ENCODE data around the gene ABCB8.

Gene ABCB8
- long read RNA-seq, full-length matches to known transcripts, result 37 of 63 reads
- long read RNA-seq, partial matches to known transcripts, result 5 of 63 reads
- long read RNA-seq, other reads (novel, unspliced or antisense), result 21 of 63 reads

DNA sequence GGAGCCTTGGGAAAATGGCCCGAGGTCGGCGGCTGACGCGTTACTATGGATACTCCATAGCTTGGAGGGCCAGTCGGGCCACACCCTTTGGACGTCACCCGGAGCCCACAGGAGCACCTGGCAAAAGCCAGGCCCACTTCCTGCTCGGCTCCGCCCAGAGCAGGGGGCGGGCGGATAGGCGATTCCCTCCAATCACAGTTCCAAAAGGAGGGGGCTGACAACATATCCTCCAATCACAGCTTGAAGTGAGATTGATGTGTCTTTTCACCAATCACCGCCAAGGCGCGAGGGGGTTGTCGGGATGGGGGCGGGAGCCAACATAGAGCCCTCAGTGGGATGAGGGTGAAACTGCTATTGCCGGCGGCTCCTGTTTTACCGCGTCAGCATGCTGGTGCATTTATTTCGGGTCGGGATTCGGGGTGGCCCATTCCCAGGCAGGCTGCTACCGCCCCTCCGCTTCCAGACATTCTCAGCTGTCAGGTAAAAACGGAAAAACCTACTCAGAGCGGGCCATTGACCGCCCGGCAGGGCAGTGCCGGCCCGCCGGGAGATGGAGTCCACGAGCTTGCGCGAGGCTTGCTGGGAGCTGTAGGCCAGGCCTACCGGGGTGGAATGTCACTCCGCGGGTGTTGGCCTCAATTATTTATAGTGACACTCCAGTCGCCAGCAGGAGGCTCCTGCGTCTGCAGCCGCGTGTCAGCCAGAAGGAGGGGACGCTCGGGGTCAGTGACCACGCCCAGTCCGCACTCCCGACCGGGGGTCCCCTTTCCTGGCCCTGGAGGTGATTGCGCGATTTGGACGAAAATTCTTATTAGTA lies at the start of gene ABCB8:
Gene ABCB8, plus strand, starts transcription at position 320 of the 817 bp plus-strand sequence. Its CDS starts 66 bp downstream, at position 386.
- peak; percentile 98 to 99 for DNase-seq (ENCODE audit: low read depth in 1 of 2, low spot score in 1 of 2)
- no peaks in the 10 kb centered on the region for H3K27me3 ChIP-seq (ENCODE audit: insufficient read depth, poor library complexity, severe bottlenecking)
- peak within 1 kb of the TSS; percentile 71 for H3K4me3 ChIP-seq (replicated peaks; ENCODE audit: insufficient read depth, low read length)
- TF ChIP-seq, protein P1, sequence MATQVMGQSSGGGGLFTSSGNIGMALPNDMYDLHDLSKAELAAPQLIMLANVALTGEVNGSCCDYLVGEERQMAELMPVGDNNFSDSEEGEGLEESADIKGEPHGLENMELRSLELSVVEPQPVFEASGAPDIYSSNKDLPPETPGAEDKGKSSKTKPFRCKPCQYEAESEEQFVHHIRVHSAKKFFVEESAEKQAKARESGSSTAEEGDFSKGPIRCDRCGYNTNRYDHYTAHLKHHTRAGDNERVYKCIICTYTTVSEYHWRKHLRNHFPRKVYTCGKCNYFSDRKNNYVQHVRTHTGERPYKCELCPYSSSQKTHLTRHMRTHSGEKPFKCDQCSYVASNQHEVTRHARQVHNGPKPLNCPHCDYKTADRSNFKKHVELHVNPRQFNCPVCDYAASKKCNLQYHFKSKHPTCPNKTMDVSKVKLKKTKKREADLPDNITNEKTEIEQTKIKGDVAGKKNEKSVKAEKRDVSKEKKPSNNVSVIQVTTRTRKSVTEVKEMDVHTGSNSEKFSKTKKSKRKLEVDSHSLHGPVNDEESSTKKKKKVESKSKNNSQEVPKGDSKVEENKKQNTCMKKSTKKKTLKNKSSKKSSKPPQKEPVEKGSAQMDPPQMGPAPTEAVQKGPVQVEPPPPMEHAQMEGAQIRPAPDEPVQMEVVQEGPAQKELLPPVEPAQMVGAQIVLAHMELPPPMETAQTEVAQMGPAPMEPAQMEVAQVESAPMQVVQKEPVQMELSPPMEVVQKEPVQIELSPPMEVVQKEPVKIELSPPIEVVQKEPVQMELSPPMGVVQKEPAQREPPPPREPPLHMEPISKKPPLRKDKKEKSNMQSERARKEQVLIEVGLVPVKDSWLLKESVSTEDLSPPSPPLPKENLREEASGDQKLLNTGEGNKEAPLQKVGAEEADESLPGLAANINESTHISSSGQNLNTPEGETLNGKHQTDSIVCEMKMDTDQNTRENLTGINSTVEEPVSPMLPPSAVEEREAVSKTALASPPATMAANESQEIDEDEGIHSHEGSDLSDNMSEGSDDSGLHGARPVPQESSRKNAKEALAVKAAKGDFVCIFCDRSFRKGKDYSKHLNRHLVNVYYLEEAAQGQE (IDR thresholded peaks at IDR 0.05; ENCODE audit: insufficient replicate concordance, low read depth), result no peak
- peak; percentile 57; the same call in 1 of the 2 replicates for TF ChIP-seq SPI1 (IDR thresholded peaks at IDR 0.05; ENCODE audit: borderline replicate concordance, low read depth)
- TF ChIP-seq, protein P2, sequence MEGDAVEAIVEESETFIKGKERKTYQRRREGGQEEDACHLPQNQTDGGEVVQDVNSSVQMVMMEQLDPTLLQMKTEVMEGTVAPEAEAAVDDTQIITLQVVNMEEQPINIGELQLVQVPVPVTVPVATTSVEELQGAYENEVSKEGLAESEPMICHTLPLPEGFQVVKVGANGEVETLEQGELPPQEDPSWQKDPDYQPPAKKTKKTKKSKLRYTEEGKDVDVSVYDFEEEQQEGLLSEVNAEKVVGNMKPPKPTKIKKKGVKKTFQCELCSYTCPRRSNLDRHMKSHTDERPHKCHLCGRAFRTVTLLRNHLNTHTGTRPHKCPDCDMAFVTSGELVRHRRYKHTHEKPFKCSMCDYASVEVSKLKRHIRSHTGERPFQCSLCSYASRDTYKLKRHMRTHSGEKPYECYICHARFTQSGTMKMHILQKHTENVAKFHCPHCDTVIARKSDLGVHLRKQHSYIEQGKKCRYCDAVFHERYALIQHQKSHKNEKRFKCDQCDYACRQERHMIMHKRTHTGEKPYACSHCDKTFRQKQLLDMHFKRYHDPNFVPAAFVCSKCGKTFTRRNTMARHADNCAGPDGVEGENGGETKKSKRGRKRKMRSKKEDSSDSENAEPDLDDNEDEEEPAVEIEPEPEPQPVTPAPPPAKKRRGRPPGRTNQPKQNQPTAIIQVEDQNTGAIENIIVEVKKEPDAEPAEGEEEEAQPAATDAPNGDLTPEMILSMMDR (IDR thresholded peaks at IDR 0.05; ENCODE audit: insufficient read depth, low read length), result peak; percentile 13
- peak within 1 kb of the TSS; percentile 75 for H3K27ac ChIP-seq (replicated peaks)

DNA sequence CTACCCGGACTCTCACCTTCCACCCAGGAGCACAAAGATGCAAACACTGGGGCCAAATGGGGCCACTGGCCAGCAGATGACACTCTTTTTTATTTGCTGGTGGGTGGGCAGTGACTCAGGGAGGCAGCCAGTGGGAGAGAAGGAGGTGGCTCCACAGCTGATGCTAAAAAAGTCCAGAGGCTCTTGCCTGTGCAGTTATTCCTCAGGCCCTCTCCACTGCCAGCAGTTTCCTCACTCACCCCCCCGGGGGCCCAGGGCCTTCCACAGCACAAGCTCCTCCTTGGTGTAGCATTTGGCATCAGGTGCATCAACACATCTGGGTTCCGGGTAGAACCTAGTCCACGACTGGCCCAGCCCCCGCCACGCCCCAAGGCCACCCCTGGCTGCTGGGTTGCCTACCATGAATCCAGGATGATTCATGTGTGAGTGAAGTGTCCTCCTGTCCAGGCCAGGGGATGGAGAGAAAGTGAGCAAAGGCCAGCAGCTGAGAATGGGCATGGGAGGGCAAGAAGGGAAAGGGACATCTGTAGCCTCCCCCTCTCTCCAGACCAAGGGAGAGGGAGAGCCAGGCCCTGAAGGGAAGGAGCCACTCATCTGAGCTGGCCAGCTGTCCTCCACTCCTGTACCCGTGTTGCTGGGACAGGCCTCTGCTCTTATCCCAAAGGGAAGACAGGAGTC lies 48.4 kb upstream of the ABCB8 start:
- Histone ChIP-seq H3K27ac (replicated peaks) (no peak overlapping the region), H3K4me3 (replicated peaks; ENCODE audit: insufficient read depth, low read length) (no peak overlapping the region), H3K27me3 (ENCODE audit: insufficient read depth, poor library complexity, severe bottlenecking) (peaks cover 61% of the 10 kb centered on the region)
- TF ChIP-seq, protein P2 (IDR thresholded peaks at IDR 0.05; ENCODE audit: insufficient read depth, low read length), result no peak
- TF ChIP-seq SPI1 (IDR thresholded peaks at IDR 0.05; ENCODE audit: borderline replicate concordance, low read depth) (no peak), GABPA (IDR thresholded peaks at IDR 0.05; ENCODE audit: low read depth) (no peak), POLR2AphosphoS5 (IDR thresholded peaks at IDR 0.05; ENCODE audit: low read depth) (no peak)
- TF ChIP-seq, protein P1 (IDR thresholded peaks at IDR 0.05; ENCODE audit: insufficient replicate concordance, low read depth), result no peak
- no peak for DNase-seq (ENCODE audit: low read depth in 1 of 2, low spot score in 1 of 2)

DNA sequence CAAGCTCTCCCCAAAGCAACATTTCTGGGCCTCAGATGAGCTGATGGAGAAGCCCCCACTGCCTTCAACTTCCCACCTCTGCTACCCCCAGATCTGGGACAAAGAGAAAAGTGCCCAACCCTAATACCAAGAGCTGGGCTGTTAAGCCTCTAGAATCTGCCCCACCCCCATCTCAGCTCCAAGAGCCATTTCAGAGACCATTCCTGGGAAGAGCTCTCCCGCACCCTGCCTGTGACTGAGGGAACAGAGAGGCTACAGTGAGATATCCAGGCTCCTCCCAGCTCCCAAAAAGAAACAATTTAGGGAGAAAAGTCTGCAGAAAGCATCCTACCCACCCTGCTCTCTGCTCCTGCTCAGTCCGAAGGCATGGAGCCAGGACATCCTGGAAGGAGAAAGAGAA lies 47.6 kb upstream of the ABCB8 start:
- H3K27ac ChIP-seq (replicated peaks), result no peak overlapping the region
- no peak for DNase-seq (ENCODE audit: low read depth in 1 of 2, low spot score in 1 of 2)
- TF ChIP-seq, protein P2 (IDR thresholded peaks at IDR 0.05; ENCODE audit: insufficient read depth, low read length), result no peak
- TF ChIP-seq, protein P1 (IDR thresholded peaks at IDR 0.05; ENCODE audit: insufficient replicate concordance, low read depth), result no peak
- no peak overlapping the region for H3K4me3 ChIP-seq (replicated peaks; ENCODE audit: insufficient read depth, low read length)
- H3K27me3 ChIP-seq (ENCODE audit: insufficient read depth, poor library complexity, severe bottlenecking), result peaks cover 55% of the 10 kb centered on the region
